Psoas muscle (tissue), 8 donors: ENCODE data around the gene TBC1D5. TPM values are rescaled to one million over a fixed set of nuclear protein-coding genes. Genes with fewer than 3 reads are reported as not detected.

Experiments used
- ATAC-seq, 4 donors: fragments of 200-7000 bp; cut with Tn5 transposase; one replicate each; pipeline ENCODE4 v1.9.1; 2020; ENCODE audit warnings: moderate library complexity in 3 of 4, mild to moderate bottlenecking in 2 of 4
- DNase-seq, 2 donors: peaks; one replicate each; pipeline ENCODE4 v3.0.0-alpha.2; 2020
- H3K27ac ChIP-seq: fragments of 200-600 bp; one replicate; pipeline ENCODE4 v1.8.0; 2022
- H3K27me3 ChIP-seq, 3 donors: fragments of 200-600 bp in 1 of 3; one replicate each; pipeline versions ENCODE4 v1.6.1 to v1.8.0; 2013 to 2022; ENCODE audit warnings: low read length in 2 of 3, mild to moderate bottlenecking in 2 of 3, moderate library complexity in 1 of 3; ENCODE audit not compliant: insufficient read depth in 3 of 3
- H3K36me3 ChIP-seq, 2 donors: fragments of 200-600 bp in 1 of 2; one replicate each; pipeline versions ENCODE4 v1.6.1 to v1.8.0; 2013 to 2022; ENCODE audit warnings: low read depth in 1 of 2, mild to moderate bottlenecking in 1 of 2, moderate library complexity in 1 of 2; ENCODE audit not compliant: insufficient read depth in 1 of 2
- H3K4me1 ChIP-seq: fragments of 200-600 bp; one replicate; pipeline ENCODE4 v1.8.0; 2022
- H3K4me3 ChIP-seq: fragments of 200-600 bp; one replicate; pipeline ENCODE4 v1.8.0; 2022; ENCODE audit warnings: mild to moderate bottlenecking
- H3K9me3 ChIP-seq: fragments of 200-600 bp; one replicate; pipeline ENCODE4 v1.8.0; 2022
- WGBS, 3 donors: extraction: QIAGEN DNeasy Blood & Tissue Kit; methylation state at CpG; one replicate each; pipeline versions ENCODE4 v1.1.6 to v1.1.7; 2013; 5-methylcytosine and 5-hydroxymethylcytosine counted together
- intact Hi-C, 2 donors: fragments of 100-400 bp; cut with DNase I; formaldehyde crosslinking; loops; one replicate each; pipeline versions ENCODE4 v1.11.0 to v1.14.2; 2022
- polyA plus RNA-seq, 3 donors: library from polyadenylated mRNA; stranded (reverse); fragments of 200-250 nt; gene quantifications; one replicate each; pipeline ENCODE4 v1.2.3, GENCODE V29; 2013
- total RNA-seq, 4 donors: library from RNA; stranded (reverse); fragmentation: NEBNext Ultra II Directional in 2 of 4; extraction: Animal tissue kit (Norgen Biotek cat#: 25700) in 2 of 4; gene quantifications; one replicate each; pipeline versions ENCODE4 v1.2.1 to v1.2.4, GENCODE V29; 2021 to 2023
- TF ChIP-seq, protein P1 (sequence below): fragments of 200-600 bp; IDR thresholded peaks from one replicate; pipeline ENCODE4 v1.8.0; 2022; ENCODE audit warnings: antibody characterized with exemption
- donor health status: healthy with polysubstance abuse.
- donor health status: DM: no; HTN: no; CAD: no; lungs with moderate emphysema.
- donor health status: Bipolar disorder and iron deficiency.
- donor health status: healthy.
- donor health status: DM: yes; HTN: yes; CAD: no.
- donor health status: DM: no; HTN: no; CAD: no.
- donor health status: DM: no; HTN: no; CAD: no.
- donor health status: DM: yes; HTN: yes; CAD: no.

Gene TBC1D5
- total and polyA plus RNA-seq, 7 donors = 4.3 to 20.4 (median 13.3) TPM

DNA sequence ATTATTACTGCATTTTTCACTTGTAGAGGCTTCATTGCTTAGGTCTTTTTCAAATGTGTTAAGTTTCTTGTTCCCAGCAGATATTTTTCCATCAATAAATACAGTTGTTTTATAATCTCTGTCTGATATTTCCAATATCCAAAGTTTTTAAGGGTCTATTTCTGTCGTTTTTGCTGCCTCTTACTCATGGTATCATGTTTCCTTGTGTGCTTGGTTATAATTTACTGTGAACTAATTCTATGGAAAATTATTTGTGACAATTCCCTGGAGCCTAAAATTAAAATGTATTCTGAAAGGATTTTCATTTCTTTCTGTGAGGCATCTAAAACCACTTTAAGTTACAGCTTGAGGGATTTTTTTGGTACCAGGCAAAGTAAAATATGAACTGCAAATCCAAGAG, 17.5 kb downstream of the TBC1D5 start:
- Histone ChIP-seq H3K4me3 (no peak overlapping the region), H3K27ac (no peak overlapping the region), H3K9me3 (peaks cover 7% of the 10 kb centered on the region), H3K27me3 (no peaks in the 10 kb centered on the region), H3K36me3 (no peaks in the 10 kb centered on the region), H3K4me1 (no peaks in the 10 kb centered on the region)
- intact Hi-C loops = no loop called here
- ATAC-seq = no peak
- no peak for DNase-seq
- TF ChIP-seq, protein P1, sequence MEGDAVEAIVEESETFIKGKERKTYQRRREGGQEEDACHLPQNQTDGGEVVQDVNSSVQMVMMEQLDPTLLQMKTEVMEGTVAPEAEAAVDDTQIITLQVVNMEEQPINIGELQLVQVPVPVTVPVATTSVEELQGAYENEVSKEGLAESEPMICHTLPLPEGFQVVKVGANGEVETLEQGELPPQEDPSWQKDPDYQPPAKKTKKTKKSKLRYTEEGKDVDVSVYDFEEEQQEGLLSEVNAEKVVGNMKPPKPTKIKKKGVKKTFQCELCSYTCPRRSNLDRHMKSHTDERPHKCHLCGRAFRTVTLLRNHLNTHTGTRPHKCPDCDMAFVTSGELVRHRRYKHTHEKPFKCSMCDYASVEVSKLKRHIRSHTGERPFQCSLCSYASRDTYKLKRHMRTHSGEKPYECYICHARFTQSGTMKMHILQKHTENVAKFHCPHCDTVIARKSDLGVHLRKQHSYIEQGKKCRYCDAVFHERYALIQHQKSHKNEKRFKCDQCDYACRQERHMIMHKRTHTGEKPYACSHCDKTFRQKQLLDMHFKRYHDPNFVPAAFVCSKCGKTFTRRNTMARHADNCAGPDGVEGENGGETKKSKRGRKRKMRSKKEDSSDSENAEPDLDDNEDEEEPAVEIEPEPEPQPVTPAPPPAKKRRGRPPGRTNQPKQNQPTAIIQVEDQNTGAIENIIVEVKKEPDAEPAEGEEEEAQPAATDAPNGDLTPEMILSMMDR = no peak
- WGBS, 3 donors = 30 to 50% (median 47%) methylated on average over 1 of the region's 1 CpG

GRCh38 chr3:17724122-17724521, 18.3 kb downstream of the TBC1D5 start:
- no peaks in the 10 kb centered on the region for H3K4me1 ChIP-seq
- H3K27ac ChIP-seq = no peak overlapping the region
- H3K36me3 ChIP-seq = no peaks in the 10 kb centered on the region
- H3K9me3 ChIP-seq = peaks cover 7% of the 10 kb centered on the region
- TF ChIP-seq, protein P1 = no peak
- H3K27me3 ChIP-seq = no peaks in the 10 kb centered on the region
- H3K4me3 ChIP-seq = no peak overlapping the region
- intact Hi-C loops = no loop called here
- DNase-seq (no peak), ATAC-seq (no peak)
- 95 to 99% (median 97%) methylated on average over 3 of the region's 3 CpGs for WGBS, 3 donors

DNA sequence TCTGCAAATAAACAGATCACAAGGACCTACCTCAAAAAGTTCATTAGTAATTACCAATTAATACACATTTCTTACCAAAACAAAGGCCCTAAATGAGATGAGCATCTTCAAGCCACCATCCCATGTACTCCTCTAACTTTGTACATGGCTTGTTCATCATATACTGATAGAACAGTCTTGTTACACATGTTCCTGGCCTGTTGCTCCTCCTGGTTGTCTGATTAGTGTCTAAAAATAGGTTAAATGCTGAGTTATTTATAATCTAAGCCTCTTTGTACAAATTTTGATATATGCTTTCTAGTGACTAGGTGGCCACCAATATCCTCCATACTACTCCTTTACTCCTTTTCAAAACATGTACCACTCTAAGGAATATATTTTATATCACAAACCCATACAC, 25.0 kb downstream of the TBC1D5 start:
- no peak overlapping the region for H3K27ac ChIP-seq
- intact Hi-C loops = no loop called here
- DNase-seq = no peak
- H3K36me3 ChIP-seq = no peaks in the 10 kb centered on the region
- ATAC-seq = peak in 1 of 4 donors; percentile 56
- H3K9me3 ChIP-seq = peaks cover 17% of the 10 kb centered on the region
- TF ChIP-seq, protein P1 = no peak
- H3K4me3 ChIP-seq = no peak overlapping the region
- peaks cover 4% of the 10 kb centered on the region for H3K4me1 ChIP-seq
- no peaks in the 10 kb centered on the region for H3K27me3 ChIP-seq

DNA sequence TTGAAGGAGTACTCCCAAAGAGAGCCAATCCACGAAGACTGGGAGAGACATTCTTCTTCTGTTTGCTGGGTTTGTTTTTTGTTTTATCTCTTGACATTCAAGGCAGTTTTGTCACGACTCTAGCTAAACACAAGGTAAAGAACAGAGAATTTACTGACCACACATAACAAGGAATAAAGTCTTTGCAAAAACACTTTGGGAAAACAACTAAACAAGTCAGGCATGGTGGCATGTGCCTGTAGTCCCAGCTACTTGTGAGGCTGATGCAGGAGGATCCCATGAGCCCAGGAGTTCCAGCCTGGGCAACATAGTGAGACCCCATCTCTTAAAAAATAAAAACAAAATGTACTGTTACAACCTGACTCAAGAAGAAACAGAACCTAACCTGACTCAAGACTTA, 28.0 kb downstream of the TBC1D5 start:
- H3K9me3 ChIP-seq = peaks cover 17% of the 10 kb centered on the region
- no peak overlapping the region for H3K4me3 ChIP-seq
- ATAC-seq (no peak), DNase-seq (no peak)
- intact Hi-C loops = no loop called here
- peaks cover 4% of the 10 kb centered on the region for H3K4me1 ChIP-seq
- no peaks in the 10 kb centered on the region for H3K27me3 ChIP-seq
- TF ChIP-seq, protein P1 = no peak
- H3K36me3 ChIP-seq = no peaks in the 10 kb centered on the region
- no peak overlapping the region for H3K27ac ChIP-seq
- 94 to 98% (median 98%) methylated on average over 2 of the region's 2 CpGs for WGBS, 3 donors

- TF ChIP-seq, protein P1 = no peak
- H3K36me3 ChIP-seq = no peaks in the 10 kb centered on the region
- no peak overlapping the region for H3K4me3 ChIP-seq
- DNase-seq (no peak), ATAC-seq (no peak)
- no peaks in the 10 kb centered on the region for H3K4me1 ChIP-seq
- intact Hi-C loops = no loop called here
- peaks cover 7% of the 10 kb centered on the region for H3K9me3 ChIP-seq
- WGBS, 3 donors = 78 to 81% (median 81%) methylated on average over 1 of the region's 1 CpG
- H3K27ac ChIP-seq = no peak overlapping the region
- no peaks in the 10 kb centered on the region for H3K27me3 ChIP-seq
These were observed 33.1 kb downstream of the TBC1D5 start for GRCh38 chr3:17709236-17709810.
